Measurements from ENCODE around the gene FAM200C. TPM values are rescaled to one million over a fixed set of nuclear protein-coding genes. Genes with fewer than 3 reads are reported as not detected.

The FAM200C gene
- total RNA-seq, 1 donor from 2014 or later, result 3.2 TPM

GRCh38 chr5:160397492-160397891, 2.4 kb downstream of the FAM200C start:
- TF ChIP-seq CTCF (IDR thresholded peaks at IDR 0.05; ENCODE audit: unreplicated experiment), result no peak
- DNase-seq (ENCODE audit: low spot score), result no peak
- no peak overlapping the region for H3K4me3 Mint-ChIP-seq (ENCODE audit: unreplicated experiment)
- H3K36me3 Mint-ChIP-seq (ENCODE audit: low read depth, unreplicated experiment), result no peaks in the 10 kb centered on the region
- no peak overlapping the region for H3K27ac Mint-ChIP-seq (ENCODE audit: unreplicated experiment)
- H3K9me3 Mint-ChIP-seq (ENCODE audit: unreplicated experiment), result no peaks in the 10 kb centered on the region
- peaks cover 2% of the 10 kb centered on the region for H3K27me3 Mint-ChIP-seq (ENCODE audit: unreplicated experiment)
- peaks cover 10% of the 10 kb centered on the region for H3K4me1 Mint-ChIP-seq (ENCODE audit: unreplicated experiment)

- H3K4me3 Mint-ChIP-seq (ENCODE audit: unreplicated experiment), result no peak overlapping the region
- no peak overlapping the region for H3K27ac Mint-ChIP-seq (ENCODE audit: unreplicated experiment)
Measured at GRCh38 chr5:160395111-160395510, 4.7 kb downstream of the FAM200C start.

GRCh38 chr5:160390787-160391696, 8.8 kb downstream of the FAM200C start:
- no peak overlapping the region for H3K27ac Mint-ChIP-seq (ENCODE audit: unreplicated experiment)
- DNase-seq (ENCODE audit: low spot score), result no peak
- H3K36me3 Mint-ChIP-seq (ENCODE audit: low read depth, unreplicated experiment), result peaks cover 6% of the 10 kb centered on the region
- TF ChIP-seq CTCF (IDR thresholded peaks at IDR 0.05; ENCODE audit: unreplicated experiment), result peak; percentile 30
- H3K4me3 Mint-ChIP-seq (ENCODE audit: unreplicated experiment), result no peak overlapping the region
- no peaks in the 10 kb centered on the region for H3K4me1 Mint-ChIP-seq (ENCODE audit: unreplicated experiment)
- peaks cover 4% of the 10 kb centered on the region for H3K9me3 Mint-ChIP-seq (ENCODE audit: unreplicated experiment)
- H3K27me3 Mint-ChIP-seq (ENCODE audit: unreplicated experiment), result no peaks in the 10 kb centered on the region

More at GRCh38 chr5:160395111-160395510, 4.7 kb downstream of the FAM200C start:
- no peak for TF ChIP-seq CTCF (IDR thresholded peaks at IDR 0.05; ENCODE audit: unreplicated experiment)
- H3K4me1 Mint-ChIP-seq (ENCODE audit: unreplicated experiment), result peaks cover 9% of the 10 kb centered on the region
- DNase-seq (ENCODE audit: low spot score), result no peak
- peaks cover 2% of the 10 kb centered on the region for H3K27me3 Mint-ChIP-seq (ENCODE audit: unreplicated experiment)
- H3K36me3 Mint-ChIP-seq (ENCODE audit: low read depth, unreplicated experiment), result no peaks in the 10 kb centered on the region
- H3K9me3 Mint-ChIP-seq (ENCODE audit: unreplicated experiment), result no peaks in the 10 kb centered on the region

- Mint-ChIP-seq H3K27me3 (ENCODE audit: unreplicated experiment) (no peaks in the 10 kb centered on the region), H3K27ac (ENCODE audit: unreplicated experiment) (no peak overlapping the region), H3K9me3 (ENCODE audit: unreplicated experiment) (peaks cover 4% of the 10 kb centered on the region), H3K4me3 (ENCODE audit: unreplicated experiment) (no peak overlapping the region), H3K4me1 (ENCODE audit: unreplicated experiment) (no peaks in the 10 kb centered on the region), H3K36me3 (ENCODE audit: low read depth, unreplicated experiment) (peaks cover 6% of the 10 kb centered on the region)
- DNase-seq (ENCODE audit: low spot score), result no peak
- TF ChIP-seq CTCF (IDR thresholded peaks at IDR 0.05; ENCODE audit: unreplicated experiment), result no peak
Measured at GRCh38 chr5:160387445-160387844, 12.4 kb downstream of the FAM200C start.

GRCh38 chr5:160385496-160385895, 14.4 kb downstream of the FAM200C start:
- Mint-ChIP-seq H3K27me3 (ENCODE audit: unreplicated experiment) (no peaks in the 10 kb centered on the region), H3K4me3 (ENCODE audit: unreplicated experiment) (no peak overlapping the region), H3K36me3 (ENCODE audit: low read depth, unreplicated experiment) (peaks cover 6% of the 10 kb centered on the region), H3K27ac (ENCODE audit: unreplicated experiment) (no peak overlapping the region), H3K4me1 (ENCODE audit: unreplicated experiment) (no peaks in the 10 kb centered on the region), H3K9me3 (ENCODE audit: unreplicated experiment) (peaks cover 4% of the 10 kb centered on the region)
- DNase-seq (ENCODE audit: low spot score), result no peak
- TF ChIP-seq CTCF (IDR thresholded peaks at IDR 0.05; ENCODE audit: unreplicated experiment), result no peak
